Right ventricle myocardium superior (tissue), 1 donor: ENCODE results near the gene RAB40AL. TPM values are rescaled to one million over a fixed set of nuclear protein-coding genes. Genes with fewer than 3 reads are reported as not detected.

ENCODE experiments used
- ATAC-seq: fragments of 200-7000 bp; cut with Tn5 transposase; one replicate; pipeline ENCODE4 v1.9.1; 2020; ENCODE audit warnings: mild to moderate bottlenecking; ENCODE audit not compliant: poor library complexity
- DNase-seq: peaks from one replicate; pipeline ENCODE4 v3.0.0-alpha.2; 2020
- intact Hi-C: fragments of 100-400 bp; cut with DNase I; formaldehyde crosslinking; loops from one replicate; pipeline ENCODE4 v1.11.2; 2022
- total RNA-seq: library from RNA; stranded (reverse); fragmentation: NEBNext Ultra II Directional; extraction: Animal tissue kit (Norgen Biotek cat#: 25700); gene quantifications from one replicate; pipeline ENCODE4 v1.2.1, GENCODE V29; 2021
- donor health status: DM: no; HTN: yes; CAD: no; lungs with severe emphysema.

Gene RAB40AL
- total RNA-seq, 1 donor from 2014 or later: not detected

GRCh38 chrX:102976793-102977495, 39.9 kb downstream of the RAB40AL start:
- no peak for ATAC-seq
- intact Hi-C loops: no loop called here
- DNase-seq: no peak

- DNase-seq (no peak), ATAC-seq (no peak)
- intact Hi-C loops: no loop called here
These were observed 41.5 kb downstream of the RAB40AL start for GRCh38 chrX:102978594-102978993.

GRCh38 chrX:102979536-102979935, 42.5 kb downstream of the RAB40AL start:
- intact Hi-C loops: no loop called here
- no peak for DNase-seq
- no peak for ATAC-seq

GRCh38 chrX:102983205-102983604, 46.1 kb downstream of the RAB40AL start:
- no peak for ATAC-seq
- intact Hi-C loops: no loop called here

GRCh38 chrX:102985192-102985591, 48.1 kb downstream of the RAB40AL start:
- DNase-seq (no peak), ATAC-seq (peak; percentile 36)
- intact Hi-C loops: no loop called here

More at GRCh38 chrX:102983205-102983604, 46.1 kb downstream of the RAB40AL start:
- no peak for DNase-seq

Other genes starting within 250 kb of the RAB40AL start
- gene GPRASP2, start 224.8 kb upstream of the RAB40AL start, total RNA-seq: 11.1 TPM
- 4.8 TPM for gene GPRASP3, start 216.5 kb upstream of the RAB40AL start, total RNA-seq
- gene BEX1, start 126.9 kb downstream of the RAB40AL start, total RNA-seq: 0.97 TPM
- 0.32 TPM for gene NXF3, start 155.9 kb downstream of the RAB40AL start, total RNA-seq